ENCODE results near the gene LNPK.

DNA sequence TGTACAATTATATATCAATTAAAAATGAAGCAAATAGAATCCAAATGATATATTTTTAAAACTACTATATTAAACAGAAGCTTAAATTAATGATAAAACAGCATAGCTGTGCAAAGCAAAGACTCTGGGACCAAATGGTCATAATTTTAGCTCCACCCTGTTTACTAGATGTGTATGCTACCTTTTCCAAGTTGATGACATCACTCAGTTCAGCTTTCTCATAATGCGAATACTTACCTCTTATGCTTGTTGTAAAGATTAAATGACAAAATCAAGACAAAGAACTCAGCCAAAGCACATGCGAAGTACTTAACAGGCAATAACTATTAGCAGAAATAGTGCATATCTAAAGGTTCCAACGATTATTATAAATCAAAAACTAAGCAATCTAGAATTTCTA lies 51.6 kb downstream of the LNPK start:
- no peak for TF ChIP-seq POLR2A (IDR thresholded peaks at IDR 0.05; ENCODE audit: low read length)
- TF ChIP-seq GATA1 (IDR thresholded peaks at IDR 0.05; ENCODE audit: low read depth, low read length): no peak

Measured in erythroblast (primary cell).